ENCODE results near the gene MAPK11. TPM values are rescaled to one million over a fixed set of nuclear protein-coding genes. Genes with fewer than 3 reads are reported as not detected.

Gene MAPK11
- total RNA-seq, 1 donor from 2014 or later: 26.1 TPM

DNA sequence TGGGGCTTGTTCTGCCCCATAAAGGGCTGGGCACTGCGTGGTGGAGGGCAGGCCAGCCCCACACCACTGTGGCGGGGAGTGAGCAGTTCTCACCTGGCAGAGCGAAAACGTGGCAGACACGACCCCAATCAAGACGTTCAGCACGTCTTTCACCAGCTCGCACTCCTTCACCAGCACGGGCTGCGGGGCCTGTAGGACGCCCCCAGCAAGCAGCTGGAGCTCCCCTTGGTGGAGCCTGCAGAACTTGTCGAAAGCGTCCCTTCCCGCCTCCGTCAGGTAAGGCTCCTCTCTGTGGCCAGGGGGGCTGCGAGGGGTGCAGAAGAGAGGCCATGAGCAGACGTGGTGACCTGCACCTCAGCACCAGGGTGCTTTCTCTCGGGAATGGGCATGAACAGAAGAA is 37.0 kb downstream of the MAPK11 start:
- no peak for ATAC-seq
- intact Hi-C loops (cut with DNase I): no loop called here
- TF ChIP-seq, protein P1, sequence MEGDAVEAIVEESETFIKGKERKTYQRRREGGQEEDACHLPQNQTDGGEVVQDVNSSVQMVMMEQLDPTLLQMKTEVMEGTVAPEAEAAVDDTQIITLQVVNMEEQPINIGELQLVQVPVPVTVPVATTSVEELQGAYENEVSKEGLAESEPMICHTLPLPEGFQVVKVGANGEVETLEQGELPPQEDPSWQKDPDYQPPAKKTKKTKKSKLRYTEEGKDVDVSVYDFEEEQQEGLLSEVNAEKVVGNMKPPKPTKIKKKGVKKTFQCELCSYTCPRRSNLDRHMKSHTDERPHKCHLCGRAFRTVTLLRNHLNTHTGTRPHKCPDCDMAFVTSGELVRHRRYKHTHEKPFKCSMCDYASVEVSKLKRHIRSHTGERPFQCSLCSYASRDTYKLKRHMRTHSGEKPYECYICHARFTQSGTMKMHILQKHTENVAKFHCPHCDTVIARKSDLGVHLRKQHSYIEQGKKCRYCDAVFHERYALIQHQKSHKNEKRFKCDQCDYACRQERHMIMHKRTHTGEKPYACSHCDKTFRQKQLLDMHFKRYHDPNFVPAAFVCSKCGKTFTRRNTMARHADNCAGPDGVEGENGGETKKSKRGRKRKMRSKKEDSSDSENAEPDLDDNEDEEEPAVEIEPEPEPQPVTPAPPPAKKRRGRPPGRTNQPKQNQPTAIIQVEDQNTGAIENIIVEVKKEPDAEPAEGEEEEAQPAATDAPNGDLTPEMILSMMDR (IDR thresholded peaks at IDR 0.05): no peak

DNA sequence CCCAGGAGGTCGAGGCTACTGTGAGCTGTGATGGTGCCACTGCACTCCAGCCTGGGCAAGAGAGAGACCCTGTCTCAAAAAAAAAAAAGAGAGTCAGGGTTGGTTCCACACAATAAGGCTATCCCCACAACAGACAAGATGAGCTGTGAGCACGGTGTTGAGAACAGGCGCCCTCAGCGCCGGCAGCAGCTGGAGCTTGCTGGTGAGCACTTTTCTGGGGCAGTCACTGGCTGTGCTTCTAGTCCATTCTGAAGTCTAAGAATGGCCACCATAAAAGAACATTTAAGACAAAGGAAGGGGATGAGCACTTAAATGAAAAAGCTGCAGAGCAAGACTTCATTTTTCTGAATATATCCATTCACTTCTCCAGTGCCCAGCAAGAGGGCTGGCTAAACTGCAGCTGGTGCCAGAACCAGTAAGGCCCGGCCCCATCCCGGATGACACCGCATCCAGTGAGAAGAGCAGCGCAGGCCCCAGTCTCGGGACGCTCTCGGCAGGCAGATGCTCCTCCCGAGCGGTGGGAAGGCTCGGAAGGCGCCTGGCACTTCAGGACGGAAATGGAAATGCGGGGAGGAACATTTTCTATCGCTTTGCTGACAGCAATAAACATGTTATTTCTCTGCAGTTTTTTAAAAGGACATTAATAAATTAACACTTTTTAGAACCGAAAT is 37.6 kb downstream of the MAPK11 start:
- no peak overlapping the region for H3K4me3 ChIP-seq
- no peaks in the 10 kb centered on the region for H3K27me3 ChIP-seq
- TF ChIP-seq, protein P1 (IDR thresholded peaks at IDR 0.05): no peak
- intact Hi-C loops (cut with DNase I): no loop called here
- H3K4me1 ChIP-seq: no peaks in the 10 kb centered on the region
- H3K27ac ChIP-seq: no peak overlapping the region
- DNase-seq (no peak), ATAC-seq (no peak)
- peaks cover 46% of the 10 kb centered on the region for H3K36me3 ChIP-seq
- H3K9me3 ChIP-seq: no peaks in the 10 kb centered on the region

More for the DNA sequence above, 37.0 kb downstream of the MAPK11 start:
- H3K27ac ChIP-seq: no peak overlapping the region
- no peak for DNase-seq
- no peak overlapping the region for H3K4me3 ChIP-seq
- no peaks in the 10 kb centered on the region for H3K4me1 ChIP-seq
- no peaks in the 10 kb centered on the region for H3K9me3 ChIP-seq
- H3K27me3 ChIP-seq: no peaks in the 10 kb centered on the region
- peaks cover 46% of the 10 kb centered on the region for H3K36me3 ChIP-seq

DNA sequence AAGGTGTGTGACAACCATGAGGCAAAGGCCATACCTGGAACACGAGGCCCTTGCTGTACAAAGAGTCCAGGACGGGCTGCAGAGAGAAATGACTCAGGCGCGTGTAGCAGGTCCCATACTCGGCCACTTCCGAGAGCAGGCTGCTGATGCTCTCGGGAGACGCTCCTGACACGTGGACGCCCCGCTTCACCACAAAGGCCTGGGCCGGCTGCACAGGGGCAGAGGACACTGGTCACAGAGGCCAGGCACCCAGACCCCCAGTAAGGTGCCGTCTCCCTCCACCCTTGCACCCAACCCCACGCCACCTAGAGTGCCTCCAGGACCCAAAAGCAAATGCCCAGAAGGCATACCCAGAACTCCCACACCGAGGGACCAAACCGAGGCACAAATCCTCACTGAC is 40.8 kb downstream of the MAPK11 start:
- Histone ChIP-seq H3K36me3 (peaks cover 58% of the 10 kb centered on the region), H3K4me3 (no peak overlapping the region), H3K27me3 (no peaks in the 10 kb centered on the region), H3K27ac (no peak overlapping the region), H3K9me3 (no peaks in the 10 kb centered on the region), H3K4me1 (no peaks in the 10 kb centered on the region)
- intact Hi-C loops (cut with DNase I): no loop called here
- TF ChIP-seq, protein P1 (IDR thresholded peaks at IDR 0.05): no peak
- DNase-seq: no peak
- no peak for ATAC-seq

DNA sequence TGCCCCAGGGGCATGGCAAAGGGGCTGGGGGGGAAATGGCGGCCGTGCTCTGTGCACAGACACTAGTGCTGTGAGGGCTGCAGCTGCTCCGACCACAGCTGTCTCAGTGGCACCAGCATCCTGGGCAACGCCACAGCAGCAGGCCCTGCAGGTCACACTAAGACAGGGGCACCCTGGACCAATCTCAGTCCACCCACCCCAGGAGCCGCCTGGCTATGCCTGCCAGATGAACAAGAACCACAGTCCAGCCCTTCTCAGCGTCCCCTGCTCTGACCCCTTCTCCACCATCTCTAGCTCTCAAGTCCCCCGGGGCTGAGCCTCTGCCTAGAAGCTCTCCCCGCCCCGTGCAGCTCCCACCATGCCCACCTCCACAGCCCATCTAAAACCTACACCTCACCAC is 41.8 kb downstream of the MAPK11 start:
- TF ChIP-seq, protein P1 (IDR thresholded peaks at IDR 0.05): no peak
- DNase-seq (no peak), ATAC-seq (no peak)
- Histone ChIP-seq H3K4me1 (no peaks in the 10 kb centered on the region), H3K27ac (no peak overlapping the region), H3K36me3 (peaks cover 63% of the 10 kb centered on the region), H3K4me3 (no peak overlapping the region), H3K27me3 (no peaks in the 10 kb centered on the region), H3K9me3 (no peaks in the 10 kb centered on the region)
- intact Hi-C loops (cut with DNase I): no loop called here

DNA sequence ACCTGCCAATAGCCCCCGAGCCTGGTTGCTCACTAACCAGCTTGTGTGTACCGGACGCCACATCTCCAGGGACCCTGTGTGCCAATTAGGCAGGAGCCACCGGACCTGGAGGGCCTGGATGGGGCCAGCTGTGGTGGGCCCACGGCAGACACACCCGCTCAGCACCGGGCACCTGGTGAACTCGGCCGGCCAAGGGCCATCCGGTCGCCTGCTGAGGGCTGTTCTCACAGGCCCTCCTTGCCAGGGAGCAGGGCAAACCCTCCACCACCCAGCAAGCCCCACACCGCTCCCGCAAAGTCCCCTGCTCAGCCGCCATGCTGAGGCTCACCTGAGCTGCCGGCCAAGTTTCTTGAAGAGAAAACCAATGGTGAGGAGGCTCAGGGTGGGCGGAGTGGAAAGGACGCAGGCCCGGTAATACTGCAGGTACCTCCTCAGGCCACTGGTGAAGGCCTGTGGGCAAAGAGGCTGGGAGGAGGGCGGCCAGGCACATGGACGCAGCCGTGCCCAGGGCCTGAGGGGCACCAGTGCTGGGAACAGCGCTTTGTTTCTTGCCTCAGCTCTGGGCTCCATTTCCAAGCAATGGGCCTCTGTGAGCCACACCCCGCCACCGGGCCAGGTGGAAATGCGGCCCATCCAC is 42.5 kb downstream of the MAPK11 start:
- DNase-seq: no peak
- H3K36me3 ChIP-seq: peaks cover 63% of the 10 kb centered on the region

More for the DNA sequence above, 42.5 kb downstream of the MAPK11 start:
- ATAC-seq: no peak
- Histone ChIP-seq H3K27me3 (no peaks in the 10 kb centered on the region), H3K9me3 (no peaks in the 10 kb centered on the region), H3K27ac (no peak overlapping the region), H3K4me3 (no peak overlapping the region), H3K4me1 (no peaks in the 10 kb centered on the region)
- TF ChIP-seq, protein P1 (IDR thresholded peaks at IDR 0.05): no peak
- intact Hi-C loops (cut with DNase I): no loop called here

Data from upper lobe of right lung (tissue), 1 donor.